Calu3 (cell line): ENCODE measurements around the gene TMEM209. TPM values are rescaled to one million over a fixed set of nuclear protein-coding genes. Genes with fewer than 3 reads are reported as not detected.

ENCODE experiments used
- BruUV-seq: library from RNA; stranded (reverse); fragments of 400-500 nt; replicated peaks from 2 replicates; lab custom pipeline; 2021; lab: Mats Ljungman, UMichigan
- CTCF ChIA-PET: fragments of 300-600 bp; sonication (Branson Sonifier 250); formaldehyde crosslinking; loops from one replicate; lab custom pipeline; 2022; ENCODE audit warnings: antibody characterized with exemption; lab: Charles Lee
- DNase-seq: peaks from one replicate; pipeline ENCODE4 v3.0.0; 2022
- H3K27ac Mint-ChIP-seq: one replicate; pipeline ENCODE4 v1.8.0; 2022; ENCODE audit warnings: mixed read lengths; ENCODE audit not compliant: unreplicated experiment
- H3K27me3 Mint-ChIP-seq: one replicate; pipeline ENCODE4 v1.8.0; 2022; ENCODE audit warnings: mixed read lengths; ENCODE audit not compliant: unreplicated experiment
- H3K36me3 Mint-ChIP-seq: one replicate; pipeline ENCODE4 v1.8.0; 2022; ENCODE audit warnings: mild to moderate bottlenecking, moderate library complexity, mixed read lengths; ENCODE audit not compliant: insufficient read depth, unreplicated experiment
- H3K4me1 Mint-ChIP-seq: one replicate; pipeline ENCODE4 v1.8.0; 2022; ENCODE audit warnings: mild to moderate bottlenecking, low read depth, mixed read lengths; ENCODE audit not compliant: unreplicated experiment
- H3K4me3 Mint-ChIP-seq: one replicate; pipeline ENCODE4 v1.8.0; 2022; ENCODE audit warnings: mild to moderate bottlenecking, low read depth, moderate library complexity, mixed read lengths; ENCODE audit not compliant: unreplicated experiment
- H3K9me3 Mint-ChIP-seq: one replicate; pipeline ENCODE4 v1.8.0; 2022; ENCODE audit warnings: low read depth, mixed read lengths; ENCODE audit not compliant: unreplicated experiment
- intact Hi-C: fragments of 100-400 bp; cut with micrococcal nuclease; formaldehyde crosslinking; loops from one replicate; pipeline ENCODE4 v1.10.0; 2022; ENCODE audit not compliant: unreplicated experiment
- total RNA-seq: library from RNA; stranded (reverse); gene quantifications from 2 replicates; pipeline ENCODE4 v1.2.3, GENCODE V29; 2022
- TF ChIP-seq, protein P1 (sequence below): fragments of 200-600 bp; IDR thresholded peaks from one replicate; pipeline ENCODE4 v1.8.0; 2022; ENCODE audit warnings: antibody characterized with exemption; ENCODE audit not compliant: unreplicated experiment

TMEM209 gene
- total RNA-seq, 1 experiment from 2014 or later: 26.6 TPM

- no peaks in the 10 kb centered on the region for H3K27me3 Mint-ChIP-seq
- CTCF ChIA-PET: interaction anchor here (1.8 kb wide), 1 partner anchor 83 kb away, joined by 7 read pairs; no protein-coding TSS in a partner anchor
- no peak for DNase-seq
- TF ChIP-seq, protein P1, sequence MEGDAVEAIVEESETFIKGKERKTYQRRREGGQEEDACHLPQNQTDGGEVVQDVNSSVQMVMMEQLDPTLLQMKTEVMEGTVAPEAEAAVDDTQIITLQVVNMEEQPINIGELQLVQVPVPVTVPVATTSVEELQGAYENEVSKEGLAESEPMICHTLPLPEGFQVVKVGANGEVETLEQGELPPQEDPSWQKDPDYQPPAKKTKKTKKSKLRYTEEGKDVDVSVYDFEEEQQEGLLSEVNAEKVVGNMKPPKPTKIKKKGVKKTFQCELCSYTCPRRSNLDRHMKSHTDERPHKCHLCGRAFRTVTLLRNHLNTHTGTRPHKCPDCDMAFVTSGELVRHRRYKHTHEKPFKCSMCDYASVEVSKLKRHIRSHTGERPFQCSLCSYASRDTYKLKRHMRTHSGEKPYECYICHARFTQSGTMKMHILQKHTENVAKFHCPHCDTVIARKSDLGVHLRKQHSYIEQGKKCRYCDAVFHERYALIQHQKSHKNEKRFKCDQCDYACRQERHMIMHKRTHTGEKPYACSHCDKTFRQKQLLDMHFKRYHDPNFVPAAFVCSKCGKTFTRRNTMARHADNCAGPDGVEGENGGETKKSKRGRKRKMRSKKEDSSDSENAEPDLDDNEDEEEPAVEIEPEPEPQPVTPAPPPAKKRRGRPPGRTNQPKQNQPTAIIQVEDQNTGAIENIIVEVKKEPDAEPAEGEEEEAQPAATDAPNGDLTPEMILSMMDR: no peak
- H3K27ac Mint-ChIP-seq: no peak overlapping the region
- BruUV-seq: no TSS peak
- H3K36me3 Mint-ChIP-seq: peaks cover 5% of the 10 kb centered on the region
- no peaks in the 10 kb centered on the region for H3K9me3 Mint-ChIP-seq
- no peaks in the 10 kb centered on the region for H3K4me1 Mint-ChIP-seq
- no peak overlapping the region for H3K4me3 Mint-ChIP-seq
- intact Hi-C loops: loop anchor here (5.0 kb wide), 1 partner anchor 82 kb away; the partner anchor contains the start of gene KLHDC10
These were observed 50.5 kb downstream of the TMEM209 start for GRCh38 chr7:130154501-130155317.

DNA sequence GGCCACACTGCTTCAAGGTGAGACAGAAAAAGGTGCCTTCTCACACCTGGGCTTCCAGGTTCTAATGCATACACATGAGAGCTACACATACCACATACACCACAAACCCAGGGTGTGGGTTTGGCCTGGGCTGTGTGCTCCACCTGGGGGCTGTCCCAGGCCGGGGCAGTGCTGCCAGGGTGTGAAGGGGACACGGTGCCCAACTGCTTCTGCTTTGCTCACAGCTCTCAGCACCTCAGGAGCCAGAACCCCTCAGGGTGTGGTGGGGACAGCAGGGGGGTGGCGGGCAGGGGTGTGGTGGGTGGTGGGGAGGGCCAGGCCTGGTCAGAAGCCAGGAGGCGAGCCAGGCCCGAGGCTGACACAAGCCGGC lies 51.1 kb downstream of the TMEM209 start:
- Mint-ChIP-seq H3K9me3 (no peaks in the 10 kb centered on the region), H3K4me3 (no peak overlapping the region), H3K4me1 (no peaks in the 10 kb centered on the region), H3K27me3 (no peaks in the 10 kb centered on the region), H3K36me3 (peaks cover 5% of the 10 kb centered on the region), H3K27ac (no peak overlapping the region)
- CTCF ChIA-PET: interaction anchor here (0.6 to 1.8 kb wide), 2 partner anchors 58 to 82 kb away, joined by 3 to 7 read pairs; no protein-coding TSS in a partner anchor
- TF ChIP-seq, protein P1: no peak
- intact Hi-C loops: loop anchor here (5.0 kb wide), 1 partner anchor 82 kb away; the partner anchor contains the start of gene KLHDC10
- BruUV-seq: no TSS peak
- peak; percentile 35 for DNase-seq

DNA sequence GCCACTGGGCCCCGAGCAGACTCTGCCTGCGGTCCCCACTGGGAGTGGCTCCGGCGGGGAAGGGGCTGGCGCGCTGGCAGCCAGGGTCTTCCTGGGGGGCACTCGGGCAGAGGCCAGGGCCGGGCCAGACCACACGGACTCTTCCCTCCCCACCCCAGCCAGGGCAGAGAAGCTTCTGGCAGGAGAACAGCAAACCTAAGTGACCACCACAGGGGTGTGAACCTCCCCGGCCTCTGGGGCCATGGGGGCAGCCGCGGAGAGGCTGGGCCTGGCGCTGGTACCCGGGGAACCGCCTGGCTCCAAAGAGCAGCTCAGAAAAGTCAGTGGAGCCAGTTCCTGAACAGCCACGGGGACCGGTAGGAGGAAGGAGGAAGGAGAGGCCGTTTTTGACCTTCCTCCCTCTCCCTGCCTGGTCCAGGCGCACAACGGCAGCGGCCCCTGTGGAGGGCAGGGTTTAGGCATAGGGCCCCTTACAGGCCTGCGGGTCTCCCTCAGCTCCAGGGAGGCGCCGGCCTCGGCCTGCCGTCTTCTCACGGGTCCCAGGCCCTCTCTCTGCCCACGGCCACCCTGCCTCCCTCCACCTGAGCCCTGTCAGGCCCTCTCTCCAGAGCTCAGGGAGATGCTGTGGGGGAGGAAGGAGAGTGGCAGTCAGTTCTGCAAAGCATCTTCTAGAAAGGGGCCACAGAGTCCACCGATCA lies 51.8 kb downstream of the TMEM209 start:
- Mint-ChIP-seq H3K36me3 (peaks cover 3% of the 10 kb centered on the region), H3K4me3 (no peak overlapping the region), H3K9me3 (no peaks in the 10 kb centered on the region), H3K27ac (no peak overlapping the region), H3K27me3 (no peaks in the 10 kb centered on the region), H3K4me1 (no peaks in the 10 kb centered on the region)
- BruUV-seq: no TSS peak
- CTCF ChIA-PET: interaction anchor here (0.6 to 1.8 kb wide), 2 partner anchors 57 to 81 kb away, joined by 3 to 7 read pairs; no protein-coding TSS in a partner anchor
- intact Hi-C loops: loop anchor here (5.0 kb wide), 1 partner anchor 81 kb away; the partner anchor contains the start of gene KLHDC10
- no peak for DNase-seq
- TF ChIP-seq, protein P1: no peak

- CTCF ChIA-PET: no interaction called here
- Mint-ChIP-seq H3K4me1 (no peaks in the 10 kb centered on the region), H3K27me3 (no peaks in the 10 kb centered on the region), H3K36me3 (no peaks in the 10 kb centered on the region), H3K27ac (no peak overlapping the region), H3K4me3 (no peak overlapping the region), H3K9me3 (no peaks in the 10 kb centered on the region)
- intact Hi-C loops: loop anchor here (5.0 kb wide), 1 partner anchor 80 kb away; the partner anchor contains the start of gene KLHDC10
- no peak for DNase-seq
- BruUV-seq: no TSS peak
- TF ChIP-seq, protein P1: no peak
These were observed 52.6 kb downstream of the TMEM209 start for GRCh38 chr7:130152493-130153210.
